VCaP (cell line): ENCODE measurements around the gene HMGXB3.
"Not testable (repeated sequence)": the region's sequence is repeated elsewhere in the genome, so short reads cannot be mapped to it uniquely, and the experiment has no call there.

Experiments
- H3K27ac ChIP-seq: fragments of 450-650 bp; 2 replicates; pipeline ENCODE4 v1.5.1; 2017
- CTCF ChIP-seq: fragments of 450-650 bp; conservative IDR thresholded peaks from 2 replicates; pipeline ENCODE4 v1.5.1; 2017; ENCODE audit warnings: mild to moderate bottlenecking, moderate library complexity

The HMGXB3 gene

GRCh38 chr5:150023136-150023535 is 22.6 kb downstream of the HMGXB3 start:
- TF ChIP-seq CTCF = no peak
- H3K27ac ChIP-seq = no peak overlapping the region

- H3K27ac ChIP-seq = no peak overlapping the region
- no peak for TF ChIP-seq CTCF
Measured at GRCh38 chr5:150024346-150024984, 23.9 kb downstream of the HMGXB3 start.

GRCh38 chr5:150026682-150027172 is 26.2 kb downstream of the HMGXB3 start:
- H3K27ac ChIP-seq = no peak overlapping the region

GRCh38 chr5:150028047-150028446 is 27.5 kb downstream of the HMGXB3 start:
- H3K27ac ChIP-seq = not testable (repeated sequence)

More at GRCh38 chr5:150026682-150027172, 26.2 kb downstream of the HMGXB3 start:
- TF ChIP-seq CTCF = no peak

- TF ChIP-seq CTCF = no peak
- no peak overlapping the region for H3K27ac ChIP-seq
Measured at GRCh38 chr5:150033334-150033733, 32.8 kb downstream of the HMGXB3 start.

GRCh38 chr5:150034662-150035061 is 34.1 kb downstream of the HMGXB3 start:
- H3K27ac ChIP-seq = no peak overlapping the region
- no peak for TF ChIP-seq CTCF

GRCh38 chr5:150035139-150035895 is 34.8 kb downstream of the HMGXB3 start:
- no peak overlapping the region for H3K27ac ChIP-seq
- no peak for TF ChIP-seq CTCF

GRCh38 chr5:150036513-150036912 is 36.0 kb downstream of the HMGXB3 start:
- H3K27ac ChIP-seq = no peak overlapping the region
- no peak for TF ChIP-seq CTCF
